ENCODE data around the gene XPO5. TPM values are rescaled to one million over a fixed set of nuclear protein-coding genes. Genes with fewer than 3 reads are reported as not detected.
"Not testable (repeated sequence)": the region's sequence is repeated elsewhere in the genome, so short reads cannot be mapped to it uniquely, and the experiment has no call there.

The XPO5 gene
- total RNA-seq, 4 donors from 2014 or later: 17.6 to 34.9 (median 26.5) TPM

DNA sequence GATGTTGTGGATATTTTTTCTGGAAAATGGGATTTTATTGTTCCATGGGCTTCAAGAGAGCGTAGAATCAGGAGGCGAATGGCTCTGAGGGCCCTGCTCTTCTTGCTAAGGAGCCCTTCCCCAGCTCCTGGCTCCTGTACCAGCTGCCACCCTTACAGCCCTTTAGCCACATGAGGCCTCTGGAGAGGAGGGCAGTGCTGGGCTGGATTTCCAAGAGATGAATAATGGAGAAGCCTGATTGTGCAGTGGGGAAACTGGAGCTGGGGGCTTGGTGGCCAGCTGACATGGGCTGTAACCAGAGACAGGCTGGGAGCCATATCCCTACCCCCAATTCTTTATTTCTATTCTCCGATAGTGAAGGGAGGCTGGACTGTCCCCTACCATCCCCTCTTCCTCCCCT, 74.9 kb downstream of the XPO5 start:
- WGBS, 2 donors: 96 to 100% methylated on average over 3 of the region's 3 CpGs
- H3K27ac ChIP-seq: no peak overlapping the region

DNA sequence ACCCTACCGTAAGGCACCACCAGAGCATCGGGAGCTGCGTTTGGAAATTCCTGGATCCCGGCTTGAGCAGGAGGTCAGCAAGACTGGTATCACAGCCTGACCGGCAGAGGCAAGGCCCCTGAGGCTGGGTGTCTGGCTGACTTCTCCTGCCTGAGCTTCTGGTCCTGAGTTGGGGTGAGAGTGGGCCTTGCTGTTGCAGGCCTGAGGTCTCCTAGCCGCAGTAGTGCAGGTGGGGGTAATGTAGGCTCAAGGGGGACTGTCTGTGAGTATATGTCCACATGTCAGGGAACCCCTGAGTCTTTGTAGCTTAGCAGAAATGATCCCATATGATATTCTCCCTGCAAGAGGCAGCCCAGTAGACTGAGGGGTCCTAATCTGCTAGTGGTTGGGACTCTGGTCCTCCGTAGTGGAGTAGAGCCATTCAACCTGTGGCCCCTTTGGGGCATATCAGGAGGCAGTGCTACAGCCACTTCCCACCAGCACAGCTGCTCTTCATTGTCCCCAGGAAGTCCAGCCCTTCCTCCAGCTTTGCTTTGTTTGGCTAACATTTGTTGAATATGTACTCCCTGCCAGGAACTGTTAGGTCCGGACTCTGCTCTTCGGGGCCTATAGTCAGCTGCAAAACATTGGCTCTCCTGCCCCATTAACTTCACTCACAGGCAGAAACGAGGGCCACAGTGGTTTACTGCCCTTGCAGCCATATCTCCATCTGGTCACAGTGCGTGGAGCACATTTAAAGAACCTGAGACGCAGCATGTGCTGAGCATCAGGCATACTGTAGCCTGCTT, 76.6 kb downstream of the XPO5 start:
- Histone ChIP-seq H3K27me3 (peaks cover 0 to 8% (median 0%) of the 10 kb centered on the region in 4 donors), H3K27ac (peak overlapping the region in 3 of 4 donors; percentile 16 to 39 (median 33)), H3K4me1 (peaks cover 13 to 33% (median 23%) of the 10 kb centered on the region in 3 donors), H3K4me3 (no peak overlapping the region), H3K36me3 (peaks cover 27 to 70% (median 35%) of the 10 kb centered on the region in 3 donors), H3K9me3 (no peaks in the 10 kb centered on the region)
- intact Hi-C loops (cut with DNase I): loop anchor here (5.0 kb wide), 1 partner anchor 47 kb away; no protein-coding TSS in a partner anchor
- WGBS, 2 donors: 63 to 86% methylated on average over 5 of the region's 12 CpGs
- no peak for DNase-seq
- TF ChIP-seq, protein P1, sequence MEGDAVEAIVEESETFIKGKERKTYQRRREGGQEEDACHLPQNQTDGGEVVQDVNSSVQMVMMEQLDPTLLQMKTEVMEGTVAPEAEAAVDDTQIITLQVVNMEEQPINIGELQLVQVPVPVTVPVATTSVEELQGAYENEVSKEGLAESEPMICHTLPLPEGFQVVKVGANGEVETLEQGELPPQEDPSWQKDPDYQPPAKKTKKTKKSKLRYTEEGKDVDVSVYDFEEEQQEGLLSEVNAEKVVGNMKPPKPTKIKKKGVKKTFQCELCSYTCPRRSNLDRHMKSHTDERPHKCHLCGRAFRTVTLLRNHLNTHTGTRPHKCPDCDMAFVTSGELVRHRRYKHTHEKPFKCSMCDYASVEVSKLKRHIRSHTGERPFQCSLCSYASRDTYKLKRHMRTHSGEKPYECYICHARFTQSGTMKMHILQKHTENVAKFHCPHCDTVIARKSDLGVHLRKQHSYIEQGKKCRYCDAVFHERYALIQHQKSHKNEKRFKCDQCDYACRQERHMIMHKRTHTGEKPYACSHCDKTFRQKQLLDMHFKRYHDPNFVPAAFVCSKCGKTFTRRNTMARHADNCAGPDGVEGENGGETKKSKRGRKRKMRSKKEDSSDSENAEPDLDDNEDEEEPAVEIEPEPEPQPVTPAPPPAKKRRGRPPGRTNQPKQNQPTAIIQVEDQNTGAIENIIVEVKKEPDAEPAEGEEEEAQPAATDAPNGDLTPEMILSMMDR (IDR thresholded peaks at IDR 0.05): no peak

More for the DNA sequence above, 74.9 kb downstream of the XPO5 start:
- TF ChIP-seq POLR2A (IDR thresholded peaks at IDR 0.05): no peak
- TF ChIP-seq, protein P1 (IDR thresholded peaks at IDR 0.05): no peak
- H3K4me3 ChIP-seq: no peak overlapping the region
- H3K36me3 ChIP-seq: peaks cover 37 to 87% (median 39%) of the 10 kb centered on the region in 3 donors
- H3K27me3 ChIP-seq: no peaks in the 10 kb centered on the region
- peaks cover 2 to 23% (median 19%) of the 10 kb centered on the region in 3 donors for H3K4me1 ChIP-seq
- DNase-seq: no peak
- no peaks in the 10 kb centered on the region for H3K9me3 ChIP-seq
- intact Hi-C loops (cut with DNase I): loop anchor here (10.0 kb wide), 1 partner anchor 236 kb away; no protein-coding TSS in a partner anchor

DNA sequence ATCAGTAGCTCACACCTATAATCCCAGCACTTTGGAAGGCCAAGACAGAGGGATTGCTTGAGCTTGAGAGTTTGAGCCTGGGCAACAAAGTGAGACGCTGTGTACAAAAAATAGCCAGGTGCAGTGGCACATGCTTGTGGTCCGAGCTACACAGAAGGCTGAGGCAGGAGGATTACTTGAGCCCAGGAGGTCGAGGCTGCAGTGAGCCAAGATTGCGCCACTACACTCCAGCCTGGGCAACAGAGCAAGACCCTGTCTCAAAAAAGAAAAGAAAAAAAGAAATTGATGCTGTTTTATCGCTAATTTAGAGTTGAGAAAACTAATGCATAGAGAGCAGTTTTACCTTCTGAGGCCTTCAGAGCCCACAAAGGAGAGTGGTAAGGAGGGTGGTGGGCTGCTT, 77.5 kb downstream of the XPO5 start:
- H3K27ac ChIP-seq, DNase-seq, H3K4me3 ChIP-seq, H3K9me3 ChIP-seq: not testable (repeated sequence)
- peaks cover 13 to 36% (median 23%) of the 10 kb centered on the region in 3 donors for H3K4me1 ChIP-seq
- peaks cover 0 to 17% (median 0%) of the 10 kb centered on the region in 4 donors for H3K27me3 ChIP-seq
- H3K36me3 ChIP-seq: peaks cover 24 to 61% (median 35%) of the 10 kb centered on the region in 3 donors
- WGBS, 2 donors: 85 to 91% methylated on average over 5 of the region's 5 CpGs
- intact Hi-C loops (cut with DNase I): loop anchor here (5.0 kb wide), 1 partner anchor 46 kb away; no protein-coding TSS in a partner anchor

DNA sequence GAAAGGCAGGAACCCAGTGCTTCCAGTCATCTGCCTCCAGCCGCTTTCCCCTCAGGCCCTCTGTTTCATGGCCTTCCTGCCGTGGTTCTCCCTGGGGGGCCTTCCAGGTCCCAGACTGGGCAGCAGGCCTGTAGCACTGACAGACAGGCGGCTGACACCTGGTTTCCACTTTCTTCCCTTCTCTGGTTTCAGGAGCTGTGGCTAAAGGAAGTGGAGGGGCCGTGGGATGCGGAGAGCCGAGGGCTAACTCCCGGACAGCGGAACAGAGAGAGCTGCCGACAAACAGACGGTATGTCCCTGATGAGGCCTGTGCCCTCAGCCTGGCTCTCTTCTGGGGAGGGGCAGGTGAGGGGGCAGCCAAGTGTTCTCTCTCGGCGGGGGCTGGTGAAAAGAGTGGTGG, 78.1 kb downstream of the XPO5 start:
- peaks cover 14 to 42% (median 23%) of the 10 kb centered on the region in 3 donors for H3K4me1 ChIP-seq
- DNase-seq: no peak
- 88 to 94% methylated on average over 10 to 11 of the region's 12 CpGs for WGBS, 2 donors
- TF ChIP-seq POLR2A (IDR thresholded peaks at IDR 0.05): no peak
- TF ChIP-seq, protein P1 (IDR thresholded peaks at IDR 0.05): no peak
- no peak overlapping the region for H3K4me3 ChIP-seq
- no peaks in the 10 kb centered on the region for H3K9me3 ChIP-seq
- no peak overlapping the region for H3K27ac ChIP-seq
- H3K27me3 ChIP-seq: peaks cover 0 to 23% (median 0%) of the 10 kb centered on the region in 4 donors
- H3K36me3 ChIP-seq: peaks cover 18 to 55% (median 32%) of the 10 kb centered on the region in 3 donors
- intact Hi-C loops (cut with DNase I): loop anchor here (5.0 kb wide), 1 partner anchor 45 kb away; no protein-coding TSS in a partner anchor

DNA sequence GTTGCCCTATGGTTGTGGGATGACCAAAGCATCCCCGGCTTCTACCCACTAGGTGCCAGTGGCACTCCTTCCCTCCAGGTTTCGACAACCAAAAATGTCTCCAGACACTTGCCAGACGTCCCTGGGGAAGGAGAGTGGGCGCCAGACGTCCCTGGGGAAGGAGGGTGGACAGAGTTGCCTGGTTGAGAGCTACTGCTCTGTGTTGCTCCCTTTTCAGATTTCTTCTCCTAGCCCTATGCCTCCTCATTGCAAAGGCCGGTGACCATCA, 78.8 kb downstream of the XPO5 start:
- 61 to 71% methylated on average over 5 of the region's 6 CpGs for WGBS, 2 donors
- peak overlapping the region; percentile 47 to 75 (median 64) for H3K27ac ChIP-seq
- no peak for DNase-seq

More for the DNA sequence above, 78.8 kb downstream of the XPO5 start:
- Histone ChIP-seq H3K9me3 (no peaks in the 10 kb centered on the region), H3K4me3 (no peak overlapping the region), H3K36me3 (peaks cover 18 to 48% (median 26%) of the 10 kb centered on the region in 3 donors), H3K4me1 (peaks cover 18 to 48% (median 23%) of the 10 kb centered on the region in 3 donors), H3K27me3 (peaks cover 0 to 29% (median 0%) of the 10 kb centered on the region in 4 donors)
- intact Hi-C loops (cut with DNase I): loop anchor here (5.0 kb wide), 1 partner anchor 45 kb away; no protein-coding TSS in a partner anchor
- TF ChIP-seq, protein P1 (IDR thresholded peaks at IDR 0.05): no peak
- TF ChIP-seq POLR2A (IDR thresholded peaks at IDR 0.05): no peak
